A549 (cell line): ENCODE data around the gene ZBTB38. TPM values are rescaled to one million over a fixed set of nuclear protein-coding genes. Genes with fewer than 3 reads are reported as not detected.
A peak's percentile ranks its signal among the peaks of the same experiment; 100 is the strongest.

Experiments
- ATAC-seq, 2 experiments: fragments of 200-7000 bp in 1 of 2; fragments of >200 bp in 1 of 2; cut with Nextera tagmentation in 1 of 2; cut with Tn5 transposase in 1 of 2; 3 replicates each; pipeline versions ENCODE4 v1.8.0 to v1.9.1; 2018 to 2020; ENCODE audit warnings: mild to moderate bottlenecking in 1 of 2, moderate library complexity in 1 of 2
- CTCF ChIA-PET: fragments of 300-600 bp; sonication (Branson Sonifier 250); formaldehyde crosslinking; extraction: SDS; loops from one replicate; lab custom pipeline; 2021; ENCODE audit warnings: antibody characterized with exemption, inconsistent platforms; lab: Yijun Ruan, JAX
- POLR2A ChIA-PET: fragments of 350-600 bp; formaldehyde crosslinking; extraction: SDS; loops from one replicate; lab custom pipeline; 2021; ENCODE audit warnings: antibody characterized with exemption, inconsistent platforms; lab: Yijun Ruan, JAX
- DNase-seq, 2 experiments: peaks; one replicate each; pipeline versions ENCODE4 v3.0.0 to v3.0.0-alpha.2; 2011 to 2016; ENCODE audit warnings: low read depth in 1 of 2, low spot score in 1 of 2
- FAIRE-seq: peaks from 2 replicates; lab custom pipeline; 2011; peaks lifted over from hg19 to GRCh38; lab: Jason Lieb, UNC
- H3K27ac ChIP-seq, 2 experiments: fragments of >200 bp; sonication (Bioruptor Twin); formaldehyde crosslinking; 3 replicates each; pipeline ENCODE4 v1.5.1; 2016 to 2017
- H3K4me1 ChIP-seq: fragments of >200 bp; sonication (Bioruptor Twin); formaldehyde crosslinking; 3 replicates; pipeline ENCODE4 v1.6.1; 2016
- H3K4me2 ChIP-seq: fragments of >200 bp; sonication (Bioruptor Twin); formaldehyde crosslinking; 3 replicates; pipeline ENCODE4 v1.6.1; 2016
- H3K4me3 ChIP-seq: fragments of >200 bp; sonication (Bioruptor Twin); formaldehyde crosslinking; 3 replicates; pipeline ENCODE4 v1.5.1; 2016
- H3K9me3 ChIP-seq: fragments of >200 bp; sonication (Bioruptor Twin); formaldehyde crosslinking; 3 replicates; pipeline ENCODE4 v1.6.1; 2016
- CBX2 ChIP-seq: fragments of 200-600 bp; sonication (generic); IDR thresholded peaks from 2 replicates; pipeline ENCODE4 v1.6.1; 2016; ENCODE audit warnings: low read depth, mild to moderate bottlenecking, borderline replicate concordance
- CHD4 ChIP-seq: fragments of 200-600 bp; sonication (generic); IDR thresholded peaks from 2 replicates; pipeline ENCODE4 v1.6.1; 2016; ENCODE audit warnings: antibody characterized with exemption, mild to moderate bottlenecking, borderline replicate concordance
- EHF ChIP-seq: fragments of 250-450 bp; sonication (Bioruptor Pico); IDR thresholded peaks from 2 replicates; pipeline ENCODE4 v1.5.0; 2020; ENCODE audit warnings: mild to moderate bottlenecking
- ELK1 ChIP-seq: fragments of 150-350 bp; IDR thresholded peaks from 2 replicates; pipeline ENCODE4 v1.6.1; 2014; ENCODE audit warnings: low read depth, mild to moderate bottlenecking, low read length
- FOSB ChIP-seq: fragments of 250-450 bp; sonication (Bioruptor Pico); IDR thresholded peaks from 2 replicates; pipeline ENCODE4 v1.5.0; 2020; ENCODE audit warnings: mild to moderate bottlenecking, moderate library complexity
- FOXS1 ChIP-seq: fragments of 250-450 bp; sonication (Bioruptor Pico); IDR thresholded peaks from 2 replicates; pipeline ENCODE4 v1.5.0; 2020; ENCODE audit warnings: mild to moderate bottlenecking, moderate library complexity
- HEYL ChIP-seq: fragments of 250-450 bp; sonication (Bioruptor Pico); IDR thresholded peaks from 2 replicates; pipeline ENCODE4 v1.8.0; 2021; ENCODE audit warnings: mild to moderate bottlenecking, moderate library complexity
- HOXA7 ChIP-seq: fragments of 250-450 bp; sonication (Bioruptor Pico); IDR thresholded peaks from 2 replicates; pipeline ENCODE4 v1.5.0; 2020; ENCODE audit warnings: mild to moderate bottlenecking, moderate library complexity
- HOXB13 ChIP-seq: fragments of 250-450 bp; sonication (Bioruptor Pico); IDR thresholded peaks from 2 replicates; pipeline ENCODE4 v1.5.0; 2020; ENCODE audit warnings: low read depth, mild to moderate bottlenecking, moderate library complexity
- HOXB5 ChIP-seq: fragments of 250-450 bp; sonication (Bioruptor Pico); IDR thresholded peaks from 2 replicates; pipeline ENCODE4 v1.5.0; 2020; ENCODE audit warnings: mild to moderate bottlenecking, moderate library complexity
- JUNB ChIP-seq: fragments of >200 bp; sonication (Bioruptor Twin); formaldehyde crosslinking; IDR thresholded peaks from 2 replicates; pipeline ENCODE4 v1.6.1; 2016
- KDM1A ChIP-seq: fragments of 200-600 bp; sonication (generic); IDR thresholded peaks from 2 replicates; pipeline ENCODE4 v1.6.1; 2016; ENCODE audit warnings: low read depth, mild to moderate bottlenecking
- MAZ ChIP-seq: fragments of 150-350 bp; IDR thresholded peaks from 2 replicates; pipeline ENCODE4 v1.6.1; 2014; ENCODE audit warnings: antibody characterized with exemption, low read depth, low read length, borderline replicate concordance
- MYC ChIP-seq: IDR thresholded peaks from 2 replicates; pipeline ENCODE4 v1.6.1; 2012; ENCODE audit warnings: mild to moderate bottlenecking, inconsistent platforms, low read length, improper control_type of control experiment, borderline replicate concordance
- NFE2L2 ChIP-seq: fragments of 150-350 bp; conservative IDR thresholded peaks from 2 replicates; pipeline ENCODE4 v1.6.1; 2014; ENCODE audit warnings: low read length
- PBX3 ChIP-seq: IDR thresholded peaks from 2 replicates; pipeline ENCODE4 v1.6.1; 2012
- POLR2A ChIP-seq: IDR thresholded peaks from 2 replicates; pipeline ENCODE4 v1.6.1; 2012; ENCODE audit warnings: mild to moderate bottlenecking, low read length
- POLR2AphosphoS2 ChIP-seq: conservative IDR thresholded peaks from 2 replicates; pipeline ENCODE4 v1.6.1; 2012; ENCODE audit warnings: low read length, improper control_type of control experiment, inconsistent platforms
- RARB ChIP-seq: fragments of 250-450 bp; sonication (Bioruptor Pico); IDR thresholded peaks from 2 replicates; pipeline ENCODE4 v1.8.0; 2021; ENCODE audit warnings: mild to moderate bottlenecking, moderate library complexity
- RFX5 ChIP-seq: fragments of 450-650 bp; IDR thresholded peaks from 2 replicates; pipeline ENCODE4 v1.7.1; 2014; ENCODE audit warnings: antibody characterized with exemption, mild to moderate bottlenecking, moderate library complexity
- TFCP2L1 ChIP-seq: fragments of 250-450 bp; sonication (Bioruptor Pico); IDR thresholded peaks from 2 replicates; pipeline ENCODE4 v1.5.0; 2021; ENCODE audit warnings: mild to moderate bottlenecking
- TP53 ChIP-seq: fragments of 250-450 bp; sonication (Bioruptor Pico); IDR thresholded peaks from 2 replicates; pipeline ENCODE4 v1.5.0; 2021; ENCODE audit warnings: mild to moderate bottlenecking, moderate library complexity
- USF2 ChIP-seq: fragments of 450-650 bp; IDR thresholded peaks from 2 replicates; pipeline ENCODE4 v1.6.1; 2014; ENCODE audit warnings: antibody characterized with exemption
- ZNF302 ChIP-seq: fragments of 250-450 bp; sonication (Bioruptor Pico); IDR thresholded peaks from 2 replicates; pipeline ENCODE4 v1.9.0; 2021; ENCODE audit warnings: inconsistent platforms, mild to moderate bottlenecking, moderate library complexity
- polyA plus RNA-seq, 4 experiments: library from polyadenylated mRNA; depleted of rRNA in 3 of 4; stranded (reverse); fragments of >200 nt; fragmentation: RNase III in 1 of 4; extraction: RNeasy Plus Mini Kit Qiagen cat#74134 plus additional on column Dnase treatment in 1 of 4; gene quantifications; 2 replicates in 3 of 4; 3 replicates in 1 of 4; pipeline ENCODE4 v1.2.3, GENCODE V29; 2011 to 2017
- TF ChIP-seq, protein P1 (sequence below): fragments of >200 bp; sonication (Bioruptor Twin); formaldehyde crosslinking; IDR thresholded peaks from 3 replicates; pipeline ENCODE4 v1.5.1; 2016
- TF ChIP-seq, protein P2 (sequence below): fragments of 250-450 bp; sonication (Bioruptor Pico); IDR thresholded peaks from 2 replicates; pipeline ENCODE4 v1.5.0; 2020; ENCODE audit warnings: low read depth, mild to moderate bottlenecking, moderate library complexity

The ZBTB38 gene
- polyA plus RNA-seq, 2 of the 4 experiments (the other 2 are of a cell fraction): 72.0 to 110 TPM

- TF ChIP-seq ZNF302 (CRISPR knock-in tag) (peak; percentile 90), CBX2 (no peak), PBX3 (no peak; the same call in 1 of the 2 replicates), NFE2L2 (no peak), MAZ (no peak), HOXA7 (peak; percentile 87), USF2 (no peak), HOXB13 (CRISPR knock-in tag) (peak; percentile 98), POLR2A (peak; percentile 34; the same call in 1 of the 2 replicates), JUNB (peak; percentile 94), KDM1A (no peak), RFX5 (no peak), CHD4 (no peak), HEYL (CRISPR knock-in tag) (peak; percentile 92), POLR2AphosphoS2 (no peak), FOXS1 (CRISPR knock-in tag) (peak; percentile 67), RARB (CRISPR knock-in tag) (no peak), TFCP2L1 (CRISPR knock-in tag) (peak; percentile 83), MYC (no peak; the same call in 1 of the 2 replicates), FOSB (peak; percentile 54; the same call in 1 of the 2 replicates)
- TF ChIP-seq, protein P1, sequence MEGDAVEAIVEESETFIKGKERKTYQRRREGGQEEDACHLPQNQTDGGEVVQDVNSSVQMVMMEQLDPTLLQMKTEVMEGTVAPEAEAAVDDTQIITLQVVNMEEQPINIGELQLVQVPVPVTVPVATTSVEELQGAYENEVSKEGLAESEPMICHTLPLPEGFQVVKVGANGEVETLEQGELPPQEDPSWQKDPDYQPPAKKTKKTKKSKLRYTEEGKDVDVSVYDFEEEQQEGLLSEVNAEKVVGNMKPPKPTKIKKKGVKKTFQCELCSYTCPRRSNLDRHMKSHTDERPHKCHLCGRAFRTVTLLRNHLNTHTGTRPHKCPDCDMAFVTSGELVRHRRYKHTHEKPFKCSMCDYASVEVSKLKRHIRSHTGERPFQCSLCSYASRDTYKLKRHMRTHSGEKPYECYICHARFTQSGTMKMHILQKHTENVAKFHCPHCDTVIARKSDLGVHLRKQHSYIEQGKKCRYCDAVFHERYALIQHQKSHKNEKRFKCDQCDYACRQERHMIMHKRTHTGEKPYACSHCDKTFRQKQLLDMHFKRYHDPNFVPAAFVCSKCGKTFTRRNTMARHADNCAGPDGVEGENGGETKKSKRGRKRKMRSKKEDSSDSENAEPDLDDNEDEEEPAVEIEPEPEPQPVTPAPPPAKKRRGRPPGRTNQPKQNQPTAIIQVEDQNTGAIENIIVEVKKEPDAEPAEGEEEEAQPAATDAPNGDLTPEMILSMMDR: no peak
- TF ChIP-seq, protein P2, sequence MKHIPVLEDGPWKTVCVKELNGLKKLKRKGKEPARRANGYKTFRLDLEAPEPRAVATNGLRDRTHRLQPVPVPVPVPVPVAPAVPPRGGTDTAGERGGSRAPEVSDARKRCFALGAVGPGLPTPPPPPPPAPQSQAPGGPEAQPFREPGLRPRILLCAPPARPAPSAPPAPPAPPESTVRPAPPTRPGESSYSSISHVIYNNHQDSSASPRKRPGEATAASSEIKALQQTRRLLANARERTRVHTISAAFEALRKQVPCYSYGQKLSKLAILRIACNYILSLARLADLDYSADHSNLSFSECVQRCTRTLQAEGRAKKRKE (CRISPR knock-in tag): peak; percentile 87
Observed at GRCh38 chr3:141368062-141368924, at the start of gene ZBTB38 (continued).

- DNase-seq: no peak
- H3K4me3 ChIP-seq: no peak overlapping the region
- H3K4me2 ChIP-seq: no peak overlapping the region
- peaks cover 32% of the 10 kb centered on the region for H3K9me3 ChIP-seq
- peak overlapping the region; percentile 37 to 81; a peak in 5 of 6 replicates for H3K27ac ChIP-seq
- ChIA-PET POLR2A (no interaction called here), CTCF (interaction anchor here (1.0 to 18.2 kb wide), 3 partner anchors 12 to 139 kb away, joined by 3 to 217 read pairs (median 18); no protein-coding TSS in a partner anchor)
- no peak for ATAC-seq
- TF ChIP-seq MYC (no peak), EHF (CRISPR knock-in tag) (no peak), ELK1 (no peak), HOXB13 (CRISPR knock-in tag) (no peak), TP53 (CRISPR knock-in tag) (no peak), HOXB5 (CRISPR knock-in tag) (no peak)
- H3K4me1 ChIP-seq: peaks cover 32% of the 10 kb centered on the region
- FAIRE-seq: no peak
Observed at GRCh38 chr3:141320399-141321108, 47.8 kb upstream of the ZBTB38 start.
